Measurements from ENCODE around the gene RNASET2.

DNA sequence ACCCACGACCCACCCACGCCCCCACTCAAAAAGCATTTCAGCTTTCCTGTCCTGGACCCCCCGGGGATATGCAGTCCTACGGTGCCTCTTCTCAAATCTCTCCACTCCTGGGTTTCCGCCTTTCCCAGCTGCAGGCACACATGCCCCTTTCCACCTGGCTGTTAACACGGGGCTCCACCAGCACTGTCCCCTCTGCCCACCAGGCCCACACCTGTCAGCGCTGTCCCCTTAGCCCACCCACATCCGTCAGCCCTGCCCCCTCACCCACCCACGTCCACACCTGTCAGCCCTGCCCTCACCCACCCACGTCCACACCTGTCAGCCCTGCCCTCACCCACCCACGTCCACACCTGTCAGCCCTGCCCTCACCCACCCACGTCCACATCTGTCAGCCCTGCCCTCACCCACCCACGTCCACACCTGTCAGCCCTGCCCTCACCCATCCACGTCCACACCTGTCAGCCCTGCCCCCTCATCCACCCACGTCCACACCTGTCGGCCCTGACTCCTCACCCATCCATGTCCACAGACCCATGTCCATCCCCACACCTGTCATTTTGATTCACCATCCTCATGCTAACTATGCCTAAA is 11.6 kb downstream of the RNASET2 start:
- TF ChIP-seq, protein P1, sequence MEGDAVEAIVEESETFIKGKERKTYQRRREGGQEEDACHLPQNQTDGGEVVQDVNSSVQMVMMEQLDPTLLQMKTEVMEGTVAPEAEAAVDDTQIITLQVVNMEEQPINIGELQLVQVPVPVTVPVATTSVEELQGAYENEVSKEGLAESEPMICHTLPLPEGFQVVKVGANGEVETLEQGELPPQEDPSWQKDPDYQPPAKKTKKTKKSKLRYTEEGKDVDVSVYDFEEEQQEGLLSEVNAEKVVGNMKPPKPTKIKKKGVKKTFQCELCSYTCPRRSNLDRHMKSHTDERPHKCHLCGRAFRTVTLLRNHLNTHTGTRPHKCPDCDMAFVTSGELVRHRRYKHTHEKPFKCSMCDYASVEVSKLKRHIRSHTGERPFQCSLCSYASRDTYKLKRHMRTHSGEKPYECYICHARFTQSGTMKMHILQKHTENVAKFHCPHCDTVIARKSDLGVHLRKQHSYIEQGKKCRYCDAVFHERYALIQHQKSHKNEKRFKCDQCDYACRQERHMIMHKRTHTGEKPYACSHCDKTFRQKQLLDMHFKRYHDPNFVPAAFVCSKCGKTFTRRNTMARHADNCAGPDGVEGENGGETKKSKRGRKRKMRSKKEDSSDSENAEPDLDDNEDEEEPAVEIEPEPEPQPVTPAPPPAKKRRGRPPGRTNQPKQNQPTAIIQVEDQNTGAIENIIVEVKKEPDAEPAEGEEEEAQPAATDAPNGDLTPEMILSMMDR (IDR thresholded peaks at IDR 0.05): no peak
- TF ChIP-seq EP300 (IDR thresholded peaks at IDR 0.05): no peak
- no peak for TF ChIP-seq POLR2A (IDR thresholded peaks at IDR 0.05)
